Left hindlimb (tissue), 1 donor: ENCODE results near the gene INSYN2B.

ENCODE experiments used
- DNase-seq: peaks from one replicate; pipeline ENCODE4 v3.0.0-alpha.2; 2018

Gene INSYN2B

GRCh38 chr5:169881702-169882303, 98.5 kb downstream of the INSYN2B start:
- DNase-seq = no peak

DNA sequence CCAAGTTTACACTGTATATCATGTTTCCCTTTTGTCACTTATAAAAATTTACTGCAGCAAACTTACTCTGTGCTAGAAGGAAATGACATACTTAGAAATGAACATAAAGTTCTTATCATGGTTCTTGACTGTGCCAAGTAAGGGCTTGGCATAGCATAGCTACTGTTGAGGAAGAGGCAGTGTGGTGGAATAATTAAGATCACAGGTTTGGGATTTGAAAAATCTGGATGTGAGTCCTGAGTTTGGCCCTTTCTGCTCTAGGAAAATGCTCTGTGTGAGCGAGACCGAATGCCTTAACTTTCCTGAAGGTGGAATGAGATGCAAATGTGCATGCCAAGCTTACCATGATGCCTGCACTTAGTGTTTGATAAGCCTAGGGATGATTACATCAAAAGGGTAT, 99.5 kb downstream of the INSYN2B start:
- DNase-seq = no peak

GRCh38 chr5:169880012-169880663, 100.2 kb downstream of the INSYN2B start:
- DNase-seq = no peak

DNA sequence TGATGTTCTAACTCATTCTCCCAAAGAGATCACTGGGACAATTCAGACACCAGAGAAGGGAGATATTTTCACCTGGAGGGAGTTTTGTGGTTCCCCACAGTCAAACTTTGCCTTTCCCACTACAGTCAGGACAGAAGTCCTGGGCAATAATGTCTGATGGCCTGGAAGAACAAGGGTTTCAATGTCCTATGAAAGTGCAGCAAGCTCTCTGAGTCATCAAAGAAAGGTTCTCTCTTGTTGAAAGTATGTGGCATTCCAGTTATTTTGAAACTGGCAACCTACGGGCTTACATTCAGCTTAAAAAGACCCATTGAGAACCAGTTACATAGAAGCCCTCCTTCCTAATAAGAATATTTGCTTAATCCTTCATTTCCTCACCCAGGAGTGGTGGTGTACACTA, 103.9 kb downstream of the INSYN2B start:
- no peak for DNase-seq

DNA sequence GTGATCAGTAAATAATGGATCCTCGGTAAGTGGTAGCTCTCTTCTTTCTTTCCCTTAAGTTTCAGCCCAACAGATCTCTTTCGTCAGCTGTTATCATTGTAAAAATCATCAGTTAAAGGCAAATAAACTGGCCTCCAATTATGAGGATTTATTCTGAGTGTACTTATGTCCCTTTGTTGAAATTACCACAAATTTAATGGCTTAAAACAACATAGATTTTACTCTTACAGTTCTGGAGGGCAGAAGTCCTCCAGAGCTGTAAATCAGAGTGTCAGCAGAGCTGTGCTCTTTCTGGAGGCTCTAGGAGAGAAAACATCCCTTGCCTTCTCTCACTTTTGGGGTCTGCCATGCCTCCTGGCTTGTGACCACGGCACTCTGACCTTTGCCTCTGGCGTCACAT, 104.6 kb downstream of the INSYN2B start:
- no peak for DNase-seq

DNA sequence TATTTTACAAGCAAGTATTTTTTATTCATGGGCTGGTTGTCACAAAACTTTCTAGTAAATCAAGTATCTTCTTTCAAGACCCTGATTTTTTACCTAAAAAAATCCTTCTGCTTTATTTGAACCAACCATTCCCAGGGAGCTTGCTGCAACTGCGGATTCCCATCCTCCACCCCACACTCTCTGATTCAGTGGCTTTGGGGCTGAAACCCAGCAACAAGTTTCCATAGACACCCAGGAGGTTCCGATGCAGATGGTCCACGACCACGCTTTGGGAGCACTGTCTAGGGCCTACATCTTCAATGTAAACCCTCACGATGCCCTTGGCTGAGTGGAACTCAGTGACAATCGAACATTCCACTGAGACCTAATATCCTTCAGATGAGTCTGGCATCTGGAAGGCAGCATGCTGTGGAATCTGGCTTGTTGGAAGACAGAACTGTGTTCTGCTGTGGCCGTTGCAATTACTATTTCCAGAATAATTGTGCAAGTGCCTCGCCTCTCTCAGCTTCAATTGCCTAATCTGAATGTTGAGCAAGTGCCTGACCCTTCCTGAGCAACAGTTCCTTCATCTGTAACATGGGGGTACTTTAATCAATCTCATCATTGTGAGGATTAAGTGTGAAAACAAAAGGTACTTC, 105.1 kb downstream of the INSYN2B start:
- DNase-seq = no peak

GRCh38 chr5:169874621-169875020, 105.7 kb downstream of the INSYN2B start:
- no peak for DNase-seq

DNA sequence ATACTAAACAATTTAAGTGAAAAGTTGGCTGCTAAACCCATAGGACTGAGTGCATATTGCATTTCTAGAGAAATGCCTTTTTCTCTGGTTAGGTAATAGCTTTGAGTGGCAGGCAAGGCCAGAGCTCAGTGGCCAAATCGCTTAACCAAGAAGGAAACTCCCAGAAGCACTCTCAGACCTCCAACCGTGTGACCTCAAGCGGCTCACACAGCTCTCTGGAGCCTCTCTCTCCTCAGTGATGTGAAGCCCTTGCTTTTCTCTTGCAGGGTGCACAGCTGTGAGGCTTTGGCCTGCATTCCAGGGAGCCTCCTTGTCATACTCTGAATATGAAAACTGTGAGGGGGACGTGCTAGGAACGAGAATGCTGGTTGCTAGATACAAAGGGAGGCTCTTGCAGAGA, 106.7 kb downstream of the INSYN2B start:
- DNase-seq = no peak

DNA sequence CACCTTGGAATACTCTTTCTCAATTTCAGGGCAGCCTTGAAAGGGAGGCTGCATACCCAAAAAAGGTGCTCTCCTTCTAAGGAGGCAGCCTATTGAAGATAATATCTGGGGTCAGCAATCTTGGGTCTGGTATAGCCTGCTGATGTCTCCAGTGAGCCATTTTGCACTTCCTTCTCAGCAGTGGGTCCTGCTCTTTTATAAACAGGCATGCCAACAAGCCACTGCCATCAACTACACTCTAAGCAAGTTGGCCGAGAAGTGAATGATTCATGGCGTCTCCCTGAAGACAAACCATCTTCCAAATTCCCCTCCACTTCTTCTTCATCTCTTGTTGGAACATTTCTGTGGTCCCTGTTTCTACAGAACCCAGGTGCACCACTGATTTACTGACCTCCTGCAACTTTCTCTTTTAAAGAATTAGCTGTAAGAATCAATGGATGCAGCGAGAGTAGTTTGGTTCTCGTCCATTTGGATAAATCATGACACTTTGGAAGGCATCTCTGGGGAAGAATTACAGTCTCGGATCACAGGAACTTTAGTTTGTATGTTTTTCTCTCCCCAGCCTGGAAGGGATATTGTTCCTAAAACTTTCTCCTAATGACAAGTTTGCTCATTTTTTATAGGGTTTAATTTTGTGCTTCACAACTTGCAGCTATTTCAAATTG, 108.3 kb downstream of the INSYN2B start:
- no peak for DNase-seq

DNA sequence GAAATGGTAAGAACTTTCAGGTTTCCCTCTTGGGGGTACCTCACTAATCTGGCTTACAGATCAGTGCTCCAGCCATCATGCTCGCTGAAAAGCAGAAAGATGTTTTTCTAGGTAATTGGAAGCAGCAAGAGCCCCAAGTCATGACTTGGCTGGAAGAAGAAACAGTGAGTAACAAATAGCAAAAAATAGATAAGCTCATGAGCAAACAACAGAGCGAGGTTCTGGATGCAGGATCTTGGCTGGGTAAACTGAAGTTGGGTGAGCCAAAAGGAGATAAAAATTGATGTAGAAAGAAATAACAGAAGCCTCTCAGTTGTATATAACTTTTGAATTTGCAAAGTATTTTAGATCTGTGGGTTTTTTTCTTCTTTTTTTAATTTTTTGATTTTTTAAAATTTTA, 110.1 kb downstream of the INSYN2B start:
- DNase-seq = no peak

DNA sequence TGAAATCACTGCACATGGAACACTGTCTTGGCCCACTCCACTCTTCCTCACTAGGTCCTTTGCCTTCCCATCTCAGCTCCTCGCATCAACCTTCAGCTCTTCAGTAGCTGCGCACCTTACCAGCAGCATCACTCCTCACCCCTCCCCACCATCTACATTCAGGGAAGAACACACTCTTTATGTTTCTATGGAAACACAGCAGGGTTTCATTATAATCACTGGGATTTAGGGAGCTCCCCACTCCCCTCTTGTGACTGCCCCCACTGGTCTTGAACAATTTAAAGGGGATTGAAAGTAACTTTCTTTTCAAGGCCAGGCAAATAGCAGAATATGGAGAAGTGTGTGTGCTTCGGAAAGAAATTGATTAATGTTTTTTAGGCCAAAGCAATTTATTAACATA, 111.2 kb downstream of the INSYN2B start:
- no peak for DNase-seq

DNA sequence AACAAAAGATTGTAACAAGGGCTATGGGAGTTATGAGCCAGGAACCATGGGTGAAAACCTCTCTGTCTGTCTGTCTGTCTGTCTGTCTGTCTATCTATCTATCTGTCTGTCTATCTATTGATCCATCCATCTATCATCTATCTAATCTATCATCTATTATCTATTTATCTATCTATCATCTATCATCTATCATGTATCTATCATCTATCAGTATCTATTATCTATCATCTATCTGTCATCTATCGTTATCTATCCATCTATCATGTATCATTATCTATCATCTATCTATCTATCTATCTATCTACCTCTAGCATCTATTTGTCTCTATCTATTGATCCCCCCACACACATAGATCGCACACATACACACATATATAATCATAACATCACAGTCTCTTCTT, 112.9 kb downstream of the INSYN2B start:
- DNase-seq = no peak

DNA sequence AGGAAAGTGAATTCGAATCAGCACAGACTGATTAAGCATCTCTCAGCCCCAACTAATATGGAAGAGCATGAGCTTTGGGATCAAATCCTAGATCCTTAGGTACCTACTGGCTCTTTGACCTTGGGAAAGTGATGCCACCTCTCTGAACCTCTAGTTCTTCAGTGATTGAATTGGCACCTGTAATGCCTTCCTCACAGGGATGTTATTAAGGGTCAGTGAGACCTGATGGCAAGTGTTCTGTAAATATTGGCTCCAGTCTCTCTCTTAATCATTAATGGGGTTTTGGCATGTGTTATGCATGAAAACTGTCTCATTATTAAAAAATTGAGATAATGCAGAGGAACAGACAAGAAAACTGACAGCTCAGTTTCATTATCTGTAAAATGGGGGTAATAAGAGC, 115.8 kb downstream of the INSYN2B start:
- DNase-seq = no peak

DNA sequence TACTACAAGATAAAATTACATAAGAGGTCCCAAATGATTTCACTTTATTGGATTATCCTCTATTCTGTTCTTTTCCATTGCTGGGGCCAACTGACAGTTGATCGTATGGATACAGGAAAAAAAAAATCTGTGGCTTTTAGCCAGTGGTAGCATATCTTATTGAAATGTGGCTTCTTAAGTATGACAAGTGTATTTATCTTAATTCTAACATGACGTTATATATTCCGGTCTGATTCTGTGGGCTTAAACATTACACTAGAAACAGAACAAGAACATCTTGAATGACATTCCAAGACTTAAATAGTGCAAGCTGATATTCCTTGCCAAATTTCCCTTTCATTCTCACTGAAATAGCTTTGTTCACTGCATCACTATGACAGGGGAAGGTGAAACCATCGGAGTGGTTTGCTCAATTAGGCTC, 117.9 kb downstream of the INSYN2B start:
- DNase-seq = no peak

GRCh38 chr5:169861934-169862333, 118.4 kb downstream of the INSYN2B start:
- DNase-seq = no peak

DNA sequence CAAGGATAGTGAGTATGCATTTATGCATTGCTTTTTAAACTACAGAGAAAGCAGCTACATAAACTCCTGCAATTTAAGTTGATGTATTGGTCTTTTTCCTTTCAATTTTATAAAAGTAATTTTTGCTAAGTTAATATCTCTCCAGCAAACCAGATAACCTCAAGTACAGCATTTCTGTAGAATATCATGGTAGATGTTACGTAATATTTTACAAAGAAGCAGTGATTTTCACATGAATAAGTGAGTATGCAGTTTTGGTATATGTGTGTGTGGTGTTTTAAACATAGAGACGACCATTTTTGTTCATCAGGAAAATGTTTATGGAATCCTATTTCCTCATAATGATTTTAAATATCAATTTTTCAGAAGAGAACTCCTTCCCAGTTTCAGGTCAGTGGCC, 118.9 kb downstream of the INSYN2B start:
- no peak for DNase-seq

GRCh38 chr5:169860585-169860984, 119.7 kb downstream of the INSYN2B start:
- DNase-seq = no peak

DNA sequence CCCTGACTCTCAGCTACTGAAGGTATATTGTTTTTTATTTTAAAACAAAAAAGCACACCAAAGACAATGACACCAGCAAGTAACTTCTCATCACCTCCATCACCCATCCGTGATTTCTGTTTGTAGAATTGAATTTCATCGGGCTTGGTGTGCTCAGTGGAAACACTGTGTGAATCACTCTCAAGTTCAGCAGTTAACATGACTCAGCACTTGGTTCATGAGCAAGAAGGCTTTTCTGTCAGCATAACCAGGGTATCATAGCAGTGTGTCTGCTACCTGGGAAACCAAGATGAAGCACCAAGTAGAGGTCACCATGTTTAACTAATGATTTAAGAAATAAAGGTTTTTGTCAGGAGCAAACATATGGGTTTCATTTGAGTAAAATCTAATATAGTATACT, 123.7 kb downstream of the INSYN2B start:
- DNase-seq = no peak

DNA sequence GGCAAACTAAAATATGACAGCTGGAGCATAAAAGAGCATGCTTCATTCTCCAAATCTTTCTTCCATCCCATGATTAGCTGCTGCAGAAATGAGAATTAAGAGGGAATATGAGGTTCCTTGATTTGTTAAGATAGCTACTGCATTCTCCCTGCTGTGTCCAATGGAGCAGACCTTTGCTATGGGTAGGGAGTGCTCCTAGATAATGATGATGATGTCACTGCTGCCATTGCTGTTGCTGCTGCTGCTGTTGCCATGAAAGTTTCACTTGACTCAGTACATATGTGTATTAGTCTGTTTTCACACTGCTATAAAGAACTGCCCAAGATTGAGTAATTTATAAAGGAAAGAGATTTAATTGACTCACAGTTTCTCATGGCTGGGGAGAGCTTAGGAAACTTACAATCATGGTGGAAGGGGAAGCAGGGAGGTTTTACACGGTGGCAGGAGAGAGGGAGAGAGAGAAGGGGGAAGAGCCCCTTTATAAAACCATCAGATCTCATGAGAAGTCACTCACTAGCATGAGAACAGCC, 128.9 kb downstream of the INSYN2B start:
- no peak for DNase-seq

- no peak for DNase-seq
Measured at GRCh38 chr5:169850409-169850808, 129.9 kb downstream of the INSYN2B start.

DNA sequence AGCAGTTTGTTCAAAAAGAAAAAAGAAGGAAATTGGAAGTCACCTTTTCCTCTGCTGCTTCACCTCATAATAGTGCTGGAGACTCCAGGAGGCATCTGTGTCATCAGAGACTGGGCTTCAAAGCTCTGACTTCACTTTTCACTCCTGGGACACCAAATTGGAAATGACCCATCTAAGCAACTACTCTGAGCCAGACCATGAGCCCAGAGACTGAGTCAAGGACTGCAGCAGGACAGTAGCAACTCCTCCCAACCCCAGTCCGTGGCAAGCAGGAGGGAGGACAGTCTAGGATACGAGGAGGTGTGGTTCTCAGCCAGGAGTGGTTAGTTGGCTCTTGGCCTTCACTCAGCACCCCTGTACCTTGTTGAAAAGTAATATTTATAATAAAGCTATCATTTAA, 131.5 kb downstream of the INSYN2B start:
- DNase-seq = no peak

GRCh38 chr5:169848271-169848670, 132.0 kb downstream of the INSYN2B start:
- DNase-seq = no peak

- DNase-seq = no peak
Measured at GRCh38 chr5:169847519-169847918, 132.8 kb downstream of the INSYN2B start.

DNA sequence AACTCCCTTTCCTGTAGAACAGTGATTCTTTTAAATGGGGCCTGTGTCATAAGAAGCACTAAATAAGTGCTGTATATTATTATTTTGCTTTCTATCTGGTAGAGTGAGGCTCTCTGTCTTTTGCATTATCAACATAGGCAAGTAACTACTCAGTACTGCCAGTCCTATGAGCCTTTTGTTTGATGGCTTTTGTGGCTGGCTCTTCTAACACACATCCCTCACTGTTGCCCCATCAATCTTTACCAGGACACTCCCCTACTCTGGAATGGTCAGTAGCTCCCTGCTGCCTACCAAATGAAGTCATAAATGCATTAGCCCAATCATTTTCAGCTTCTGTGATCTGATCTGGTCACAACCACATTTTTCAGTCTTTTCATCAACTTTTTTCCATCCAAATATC, 137.6 kb downstream of the INSYN2B start:
- DNase-seq = no peak
